Measurements from ENCODE around the gene SLBP. TPM values are rescaled to one million over a fixed set of nuclear protein-coding genes. Genes with fewer than 3 reads are reported as not detected.

SLBP gene
- total and polyA plus RNA-seq, 8 donors: 8.7 to 20.2 (median 10.9) TPM

- ATAC-seq: no peak
- Histone ChIP-seq H3K9me3 (no peaks in the 10 kb centered on the region), H3K27me3 (no peaks in the 10 kb centered on the region), H3K36me3 (no peaks in the 10 kb centered on the region), H3K4me3 (no peak overlapping the region), H3K4me1 (no peaks in the 10 kb centered on the region), H3K27ac (no peak overlapping the region)
- DNase-seq: no peak
- no peak for FAIRE-seq
- intact Hi-C loops (cut with DNase I): no loop called here
- WGBS, 2 donors: 72 to 88% methylated on average over 18 of the region's 18 CpGs
- TF ChIP-seq CTCF (IDR thresholded peaks at IDR 0.05): no peak
Observed at GRCh38 chr4:1756079-1756478, 44.0 kb upstream of the SLBP start.

GRCh38 chr4:1755297-1755696 is 43.2 kb upstream of the SLBP start:
- Histone ChIP-seq H3K27me3 (no peaks in the 10 kb centered on the region), H3K4me1 (no peaks in the 10 kb centered on the region), H3K27ac (no peak overlapping the region), H3K9me3 (no peaks in the 10 kb centered on the region), H3K4me3 (no peak overlapping the region), H3K36me3 (no peaks in the 10 kb centered on the region)
- intact Hi-C loops (cut with DNase I): no loop called here
- no peak for FAIRE-seq
- no peak for ATAC-seq
- no peak for TF ChIP-seq CTCF (IDR thresholded peaks at IDR 0.05)
- DNase-seq: no peak
- 83 to 90% methylated on average over 17 of the region's 17 CpGs for WGBS, 2 donors

- ATAC-seq (no peak), FAIRE-seq (no peak), DNase-seq (no peak)
- Histone ChIP-seq H3K9me3 (no peaks in the 10 kb centered on the region), H3K4me3 (no peak overlapping the region), H3K36me3 (no peaks in the 10 kb centered on the region), H3K4me1 (no peaks in the 10 kb centered on the region), H3K27ac (peak overlapping the region; percentile 22 to 55 (median 40)), H3K27me3 (no peaks in the 10 kb centered on the region)
- TF ChIP-seq CTCF (IDR thresholded peaks at IDR 0.05): no peak
- WGBS, 2 donors: 77 to 79% methylated on average over 5 of the region's 5 CpGs
- intact Hi-C loops (cut with DNase I): loop anchor here in 1 of 3 donors (5.0 kb wide), 1 partner anchor 143 kb away; no protein-coding TSS in a partner anchor
Observed at GRCh38 chr4:1754336-1754735, 42.2 kb upstream of the SLBP start.

GRCh38 chr4:1753697-1754311 is 41.7 kb upstream of the SLBP start:
- Histone ChIP-seq H3K27ac (peak overlapping the region; percentile 22 to 55 (median 40)), H3K4me1 (no peaks in the 10 kb centered on the region), H3K27me3 (no peaks in the 10 kb centered on the region), H3K9me3 (no peaks in the 10 kb centered on the region), H3K36me3 (no peaks in the 10 kb centered on the region), H3K4me3 (no peak overlapping the region)
- DNase-seq: no peak
- no peak for FAIRE-seq
- 68 to 74% methylated on average over 13 to 15 of the region's 15 CpGs for WGBS, 2 donors
- peak; percentile 26 to 50 (median 40) for ATAC-seq
- TF ChIP-seq CTCF (IDR thresholded peaks at IDR 0.05): no peak
- intact Hi-C loops (cut with DNase I): loop anchor here in 1 of 3 donors (5.0 kb wide), 1 partner anchor 143 kb away; no protein-coding TSS in a partner anchor

- Histone ChIP-seq H3K27ac (peak overlapping the region; percentile 22 to 55 (median 40)), H3K4me3 (no peak overlapping the region), H3K36me3 (no peaks in the 10 kb centered on the region), H3K27me3 (no peaks in the 10 kb centered on the region), H3K4me1 (no peaks in the 10 kb centered on the region), H3K9me3 (no peaks in the 10 kb centered on the region)
- FAIRE-seq (no peak), ATAC-seq (peak in 2 of 4 donors; percentile 13 to 18), DNase-seq (no peak)
- intact Hi-C loops (cut with DNase I): loop anchor here in 1 of 3 donors (5.0 kb wide), 1 partner anchor 144 kb away; no protein-coding TSS in a partner anchor
- TF ChIP-seq CTCF (IDR thresholded peaks at IDR 0.05): no peak
- WGBS, 2 donors: 68% methylated on average over 10 of the region's 10 CpGs
Observed at GRCh38 chr4:1753294-1753696, 41.2 kb upstream of the SLBP start.

All from pancreas (tissue), 10 donors.